ENCODE data around the gene SLC22A5.

The SLC22A5 gene

DNA sequence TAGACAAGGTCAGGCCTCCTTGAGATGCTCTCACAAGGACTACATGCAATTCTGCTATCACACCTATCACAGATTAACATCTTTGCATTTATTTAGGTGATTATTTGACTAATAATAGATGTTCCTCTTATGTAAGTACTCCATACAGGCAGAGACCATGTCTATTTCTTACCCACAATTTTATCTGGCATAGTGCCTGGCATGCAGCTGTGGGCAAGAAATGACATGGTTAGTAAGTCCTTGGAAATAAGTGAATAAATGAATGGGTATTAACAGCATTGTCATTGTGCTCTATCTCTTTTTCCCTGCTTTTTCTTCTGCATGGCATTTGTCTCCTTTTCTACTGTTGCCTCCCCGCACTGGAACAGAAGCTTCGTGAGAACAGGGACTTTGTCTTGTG is 49.4 kb downstream of the SLC22A5 start:
- Histone ChIP-seq H3K36me3 (ENCODE audit: insufficient read depth, low read length) (peaks cover 67% of the 10 kb centered on the region), H3K27ac (ENCODE audit: low read length) (peak overlapping the region; percentile 99), H3K4me3 (ENCODE audit: low read depth in 1 of 2, low read length in 2 of 2) (peak overlapping the region in 1 of 2 experiments; percentile 39; a peak in 2 of 4 replicates), H3K27me3 (ENCODE audit: insufficient read depth, low read length, poor library complexity) (no peaks in the 10 kb centered on the region), H3K4me1 (ENCODE audit: insufficient read depth, low read length) (peaks cover 100% of the 10 kb centered on the region), H3K9ac (ENCODE audit: low read depth, low read length) (peak overlapping the region; percentile 98), H4K20me1 (ENCODE audit: insufficient read depth, low read length) (no peaks in the 10 kb centered on the region), H2AFZ (ENCODE audit: low read depth, low read length) (no peak overlapping the region), H3K9me3 (ENCODE audit: insufficient read depth, low read length, severe bottlenecking) (no peaks in the 10 kb centered on the region), H3K4me2 (ENCODE audit: insufficient read depth, low read length) (peak overlapping the region; percentile 80), H3K79me2 (ENCODE audit: insufficient read depth, low read length) (peaks cover 99% of the 10 kb centered on the region)
- no peak for ATAC-seq (ENCODE audit: insufficient read depth, low read depth)
- DNase-seq = no peak
- no peak for TF ChIP-seq EZH2 (IDR thresholded peaks at IDR 0.05; ENCODE audit: borderline replicate concordance, low read depth, low read length, severe bottlenecking)
- TF ChIP-seq, protein P1, sequence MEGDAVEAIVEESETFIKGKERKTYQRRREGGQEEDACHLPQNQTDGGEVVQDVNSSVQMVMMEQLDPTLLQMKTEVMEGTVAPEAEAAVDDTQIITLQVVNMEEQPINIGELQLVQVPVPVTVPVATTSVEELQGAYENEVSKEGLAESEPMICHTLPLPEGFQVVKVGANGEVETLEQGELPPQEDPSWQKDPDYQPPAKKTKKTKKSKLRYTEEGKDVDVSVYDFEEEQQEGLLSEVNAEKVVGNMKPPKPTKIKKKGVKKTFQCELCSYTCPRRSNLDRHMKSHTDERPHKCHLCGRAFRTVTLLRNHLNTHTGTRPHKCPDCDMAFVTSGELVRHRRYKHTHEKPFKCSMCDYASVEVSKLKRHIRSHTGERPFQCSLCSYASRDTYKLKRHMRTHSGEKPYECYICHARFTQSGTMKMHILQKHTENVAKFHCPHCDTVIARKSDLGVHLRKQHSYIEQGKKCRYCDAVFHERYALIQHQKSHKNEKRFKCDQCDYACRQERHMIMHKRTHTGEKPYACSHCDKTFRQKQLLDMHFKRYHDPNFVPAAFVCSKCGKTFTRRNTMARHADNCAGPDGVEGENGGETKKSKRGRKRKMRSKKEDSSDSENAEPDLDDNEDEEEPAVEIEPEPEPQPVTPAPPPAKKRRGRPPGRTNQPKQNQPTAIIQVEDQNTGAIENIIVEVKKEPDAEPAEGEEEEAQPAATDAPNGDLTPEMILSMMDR (IDR thresholded peaks at IDR 0.05; ENCODE audit: borderline replicate concordance, extremely low read depth, low read length, poor library complexity, severe bottlenecking) = no peak

DNA sequence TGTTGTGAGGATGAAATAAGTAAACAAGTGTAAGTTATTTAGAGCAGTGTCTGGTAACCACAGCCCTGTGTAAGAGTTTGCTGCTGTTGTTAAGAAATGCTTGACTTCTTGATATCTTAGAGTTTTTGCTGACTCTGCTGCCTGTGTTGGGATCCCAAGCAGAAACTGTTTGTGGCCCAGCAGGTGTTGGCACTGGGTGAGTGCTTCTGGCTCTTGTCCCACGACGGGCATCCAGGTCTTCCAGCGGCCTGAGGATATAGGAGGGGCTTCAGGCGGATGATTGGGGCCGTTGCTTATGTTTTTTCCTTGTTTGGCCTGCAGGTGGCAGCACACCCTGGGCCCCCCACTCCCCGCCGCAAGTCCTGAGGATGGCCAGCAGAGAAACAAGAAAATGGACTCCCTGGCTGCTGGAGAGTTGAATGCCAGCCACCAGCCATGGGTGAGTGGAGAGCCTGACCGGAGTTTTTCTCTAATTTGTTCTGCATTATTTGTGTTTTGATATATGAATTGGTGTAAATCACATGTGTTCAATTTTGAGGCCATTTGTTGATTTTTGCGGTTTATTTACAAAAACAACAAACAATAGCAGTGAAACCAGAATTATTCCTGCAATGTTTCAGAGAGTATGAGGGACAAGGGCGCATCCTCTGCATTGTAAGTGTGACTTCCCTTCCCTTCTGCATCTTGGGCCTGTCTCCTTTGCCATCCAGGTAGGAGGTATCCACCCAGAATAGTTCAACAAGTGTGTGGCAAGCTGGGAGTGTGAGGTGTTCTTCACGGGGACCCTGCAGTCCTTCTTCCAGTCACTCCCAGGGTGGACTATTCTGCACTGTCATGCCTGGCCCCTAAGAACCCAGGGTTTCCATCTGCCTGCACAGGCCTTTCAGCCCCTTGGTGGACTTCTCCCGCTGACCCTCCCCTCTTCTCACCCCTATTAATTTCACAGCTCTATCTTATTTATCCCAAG is 50.3 kb downstream of the SLC22A5 start:
- Histone ChIP-seq H3K4me3 (ENCODE audit: low read depth in 1 of 2, low read length in 2 of 2) (peak overlapping the region in 1 of 2 experiments; percentile 39; a peak in 2 of 4 replicates), H2AFZ (ENCODE audit: low read depth, low read length) (no peak overlapping the region), H3K27me3 (ENCODE audit: insufficient read depth, low read length, poor library complexity) (no peaks in the 10 kb centered on the region), H3K27ac (ENCODE audit: low read length) (peak overlapping the region; percentile 99), H3K9me3 (ENCODE audit: insufficient read depth, low read length, severe bottlenecking) (no peaks in the 10 kb centered on the region), H3K79me2 (ENCODE audit: insufficient read depth, low read length) (peaks cover 99% of the 10 kb centered on the region), H3K4me1 (ENCODE audit: insufficient read depth, low read length) (peaks cover 100% of the 10 kb centered on the region), H4K20me1 (ENCODE audit: insufficient read depth, low read length) (no peaks in the 10 kb centered on the region), H3K9ac (ENCODE audit: low read depth, low read length) (peak overlapping the region; percentile 98), H3K36me3 (ENCODE audit: insufficient read depth, low read length) (peaks cover 69% of the 10 kb centered on the region), H3K4me2 (ENCODE audit: insufficient read depth, low read length) (peak overlapping the region; percentile 80)
- TF ChIP-seq EZH2 (IDR thresholded peaks at IDR 0.05; ENCODE audit: borderline replicate concordance, low read depth, low read length, severe bottlenecking) = no peak
- TF ChIP-seq, protein P1 (IDR thresholded peaks at IDR 0.05; ENCODE audit: borderline replicate concordance, extremely low read depth, low read length, poor library complexity, severe bottlenecking) = peak; percentile 88
- ATAC-seq (ENCODE audit: insufficient read depth, low read depth) = peak; percentile 71
- DNase-seq = peak; percentile 89

DNA sequence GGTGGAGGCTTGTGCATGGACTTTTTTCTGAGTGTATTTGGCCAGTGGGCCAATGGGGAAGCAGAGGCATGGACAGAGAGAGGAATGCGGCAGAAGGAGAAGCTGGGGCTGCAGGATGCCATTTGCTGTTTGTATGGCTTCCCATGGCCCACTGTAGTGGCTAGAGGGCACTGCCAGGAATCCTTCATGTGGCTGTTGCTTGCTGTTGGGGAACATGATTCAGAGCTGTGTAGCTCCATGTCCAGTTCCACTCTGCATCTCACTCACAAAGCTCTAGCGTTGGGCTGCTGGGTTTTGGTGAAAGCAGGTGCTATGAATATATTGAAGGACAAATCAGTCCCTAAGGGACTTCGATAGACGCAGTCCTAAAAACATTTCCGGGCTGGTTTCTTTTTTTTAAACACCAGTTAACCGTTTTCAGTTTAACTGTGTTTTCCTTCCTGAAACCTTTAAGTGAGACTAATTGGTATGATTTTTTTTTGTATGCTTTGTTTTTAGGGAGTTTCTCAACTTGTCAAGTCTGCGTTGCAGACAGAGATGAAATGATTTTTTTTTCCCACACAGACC is 51.3 kb downstream of the SLC22A5 start:
- Histone ChIP-seq H3K4me1 (ENCODE audit: insufficient read depth, low read length) (peaks cover 100% of the 10 kb centered on the region), H2AFZ (ENCODE audit: low read depth, low read length) (no peak overlapping the region), H3K36me3 (ENCODE audit: insufficient read depth, low read length) (peaks cover 67% of the 10 kb centered on the region), H3K27ac (ENCODE audit: low read length) (peak overlapping the region; percentile 99), H3K27me3 (ENCODE audit: insufficient read depth, low read length, poor library complexity) (no peaks in the 10 kb centered on the region), H3K4me3 (ENCODE audit: low read depth in 1 of 2, low read length in 2 of 2) (peak overlapping the region in 1 of 2 experiments; percentile 39; a peak in 2 of 4 replicates), H3K79me2 (ENCODE audit: insufficient read depth, low read length) (peaks cover 99% of the 10 kb centered on the region), H3K9me3 (ENCODE audit: insufficient read depth, low read length, severe bottlenecking) (no peaks in the 10 kb centered on the region), H3K9ac (ENCODE audit: low read depth, low read length) (peak overlapping the region; percentile 98), H3K4me2 (ENCODE audit: insufficient read depth, low read length) (peak overlapping the region; percentile 80), H4K20me1 (ENCODE audit: insufficient read depth, low read length) (no peaks in the 10 kb centered on the region)
- peak; percentile 35 for ATAC-seq (ENCODE audit: insufficient read depth, low read depth)
- DNase-seq = peak; percentile 79
- TF ChIP-seq EZH2 (IDR thresholded peaks at IDR 0.05; ENCODE audit: borderline replicate concordance, low read depth, low read length, severe bottlenecking) = no peak
- TF ChIP-seq, protein P1 (IDR thresholded peaks at IDR 0.05; ENCODE audit: borderline replicate concordance, extremely low read depth, low read length, poor library complexity, severe bottlenecking) = peak; percentile 24
